WTC11 (cell line): ENCODE results near the gene TCAIM. TPM values are rescaled to one million over a fixed set of nuclear protein-coding genes. Genes with fewer than 3 reads are reported as not detected.

Source experiments
- ATAC-seq: fragments of 200-7000 bp; cut with Tn5 transposase; 2 replicates; pipeline ENCODE4 v1.10.0; 2021; ENCODE audit warnings: mild to moderate bottlenecking, moderate library complexity
- CTCF ChIA-PET: fragments of 300-600 bp; sonication (Branson Sonifier 250); formaldehyde crosslinking; loops from one replicate; lab custom pipeline; 2021; ENCODE audit warnings: antibody characterized with exemption; lab: Charles Lee
- POLR2A ChIA-PET: fragments of 350-600 bp; sonication (Branson Sonifier 250); formaldehyde crosslinking; loops from one replicate; lab custom pipeline; 2021; ENCODE audit warnings: antibody characterized with exemption; lab: Charles Lee
- DNase-seq: peaks from one replicate; pipeline ENCODE4 v3.0.0; 2021; ENCODE audit warnings: low spot score
- H3K27ac Mint-ChIP-seq: 2 replicates; pipeline ENCODE4 v1.8.0; 2021; ENCODE audit warnings: mixed read lengths
- H3K27me3 Mint-ChIP-seq: 2 replicates; pipeline ENCODE4 v1.8.0; 2021; ENCODE audit warnings: low read depth, mild to moderate bottlenecking, moderate library complexity, mixed read lengths
- H3K36me3 Mint-ChIP-seq: 2 replicates; pipeline ENCODE4 v1.8.0; 2021; ENCODE audit warnings: mixed read lengths
- H3K4me1 Mint-ChIP-seq: 2 replicates; pipeline ENCODE4 v1.8.0; 2022; ENCODE audit warnings: mixed read lengths
- H3K4me3 Mint-ChIP-seq: 2 replicates; pipeline ENCODE4 v1.8.0; 2021; ENCODE audit warnings: mild to moderate bottlenecking, moderate library complexity, mixed read lengths
- H3K9me3 Mint-ChIP-seq: 2 replicates; pipeline ENCODE4 v1.8.0; 2021; ENCODE audit warnings: mixed read lengths
- CBFB ChIP-seq: sonication (generic); formaldehyde crosslinking; IDR thresholded peaks from 2 replicates; pipeline ENCODE4 v1.8.1; 2022; ENCODE audit warnings: mild to moderate bottlenecking, low read depth, missing genetic modification reagents
- CDX4 ChIP-seq: fragments of 250-450 bp; sonication (Bioruptor Pico); IDR thresholded peaks from 2 replicates; pipeline ENCODE4 v1.9.0; 2021; ENCODE audit warnings: moderate library complexity, mild to moderate bottlenecking, inconsistent platforms, borderline replicate concordance
- HMGXB4 ChIP-seq: sonication (generic); formaldehyde crosslinking; IDR thresholded peaks from 2 replicates; pipeline ENCODE4 v1.8.1; 2023; ENCODE audit warnings: mild to moderate bottlenecking, moderate library complexity, missing genetic modification reagents
- JUN ChIP-seq: sonication (generic); formaldehyde crosslinking; IDR thresholded peaks from 2 replicates; pipeline ENCODE4 v1.8.0; 2023; ENCODE audit warnings: mild to moderate bottlenecking, missing genetic modification reagents
- KAT7 ChIP-seq: sonication (generic); formaldehyde crosslinking; IDR thresholded peaks from 2 replicates; pipeline ENCODE4 v1.8.1; 2023; ENCODE audit warnings: missing genetic modification reagents, mild to moderate bottlenecking, borderline replicate concordance
- MXD4 ChIP-seq: fragments of 250-450 bp; sonication (Bioruptor Pico); IDR thresholded peaks from 2 replicates; pipeline ENCODE4 v1.8.0; 2021; ENCODE audit warnings: mild to moderate bottlenecking, moderate library complexity, borderline replicate concordance
- NR1H2 ChIP-seq: sonication (generic); formaldehyde crosslinking; IDR thresholded peaks from 2 replicates; pipeline ENCODE4 v1.9.0; 2021; ENCODE audit warnings: mild to moderate bottlenecking, moderate library complexity, missing genetic modification reagents
- OVOL2 ChIP-seq: fragments of 250-450 bp; sonication (Bioruptor Pico); IDR thresholded peaks from 2 replicates; pipeline ENCODE4 v1.9.0; 2021; ENCODE audit warnings: mild to moderate bottlenecking, borderline replicate concordance
- PREB ChIP-seq: sonication (generic); formaldehyde crosslinking; IDR thresholded peaks from 2 replicates; pipeline ENCODE4 v1.8.1; 2022; ENCODE audit warnings: mild to moderate bottlenecking, missing genetic modification reagents, moderate library complexity, borderline replicate concordance
- RELA ChIP-seq: sonication (generic); formaldehyde crosslinking; IDR thresholded peaks from 2 replicates; pipeline ENCODE4 v1.8.1; 2022; ENCODE audit warnings: missing genetic modification reagents, mild to moderate bottlenecking, borderline replicate concordance
- SOX15 ChIP-seq: fragments of 250-450 bp; sonication (Bioruptor Pico); IDR thresholded peaks from 2 replicates; pipeline ENCODE4 v1.9.0; 2021; ENCODE audit warnings: mild to moderate bottlenecking
- SP1 ChIP-seq: sonication (generic); formaldehyde crosslinking; conservative IDR thresholded peaks from 2 replicates; pipeline ENCODE4 v1.8.1; 2022; ENCODE audit warnings: missing genetic modification reagents
- STAT6 ChIP-seq: sonication (generic); formaldehyde crosslinking; conservative IDR thresholded peaks from 2 replicates; pipeline ENCODE4 v1.8.1; 2023; ENCODE audit warnings: mild to moderate bottlenecking, low read depth, missing genetic modification reagents, moderate library complexity
- ZNF121 ChIP-seq: sonication (generic); formaldehyde crosslinking; IDR thresholded peaks from 2 replicates; pipeline ENCODE4 v1.8.0; 2023; ENCODE audit warnings: missing genetic modification reagents
- ZNF281 ChIP-seq: sonication (generic); formaldehyde crosslinking; IDR thresholded peaks from 2 replicates; pipeline ENCODE4 v1.8.0; 2023; ENCODE audit warnings: mild to moderate bottlenecking, missing genetic modification reagents
- ZNF423 ChIP-seq: fragments of 250-450 bp; sonication (Bioruptor Pico); IDR thresholded peaks from 2 replicates; pipeline ENCODE4 v2.1.2; 2022; ENCODE audit warnings: mild to moderate bottlenecking, moderate library complexity
- ZNF671 ChIP-seq: fragments of 250-450 bp; sonication (Bioruptor Pico); IDR thresholded peaks from 2 replicates; pipeline ENCODE4 v1.8.0; 2021; ENCODE audit warnings: mild to moderate bottlenecking
- total RNA-seq: library from RNA; stranded (reverse); gene quantifications from 3 replicates; pipeline ENCODE4 v1.2.3, GENCODE V29; 2021

The TCAIM gene
- total RNA-seq, 1 experiment from 2014 or later, result 18.9 TPM

GRCh38 chr3:44289882-44290462 is 48.6 kb upstream of the TCAIM start (continued):
- no peak for TF ChIP-seq ZNF121 (CRISPR knock-in tag)
- no peak for TF ChIP-seq RELA (CRISPR knock-in tag)

- CTCF ChIA-PET, result interaction anchor here (0.6 kb wide), 1 partner anchor 9 kb away, joined by 3 read pairs; no protein-coding TSS in a partner anchor
- POLR2A ChIA-PET, result interaction anchor here (0.5 kb wide), 1 partner anchor 91 kb away, joined by 5 read pairs; no protein-coding TSS in a partner anchor
- Mint-ChIP-seq H3K36me3 (no peaks in the 10 kb centered on the region), H3K4me1 (no peaks in the 10 kb centered on the region), H3K9me3 (no peaks in the 10 kb centered on the region), H3K27ac (no peak overlapping the region), H3K27me3 (peaks cover 3% of the 10 kb centered on the region; the same call in 1 of the 2 replicates), H3K4me3 (no peak overlapping the region)
- TF ChIP-seq ZNF423, result no peak
- TF ChIP-seq SP1 (CRISPR knock-in tag), result no peak
- ATAC-seq, result no peak
- no peak for DNase-seq
These were observed 46.3 kb upstream of the TCAIM start for GRCh38 chr3:44292276-44292675.

GRCh38 chr3:44292947-44293346 is 45.6 kb upstream of the TCAIM start:
- Mint-ChIP-seq H3K27me3 (peaks cover 3% of the 10 kb centered on the region; the same call in 1 of the 2 replicates), H3K27ac (no peak overlapping the region), H3K36me3 (no peaks in the 10 kb centered on the region), H3K9me3 (no peaks in the 10 kb centered on the region), H3K4me1 (no peaks in the 10 kb centered on the region), H3K4me3 (no peak overlapping the region)
- ATAC-seq, result no peak
- TF ChIP-seq MXD4 (CRISPR knock-in tag) (no peak), HMGXB4 (CRISPR knock-in tag) (no peak), STAT6 (CRISPR knock-in tag) (no peak), ZNF671 (CRISPR knock-in tag) (no peak), NR1H2 (CRISPR knock-in tag) (no peak), OVOL2 (CRISPR knock-in tag) (no peak), CBFB (no peak), SOX15 (CRISPR knock-in tag) (no peak), KAT7 (CRISPR knock-in tag) (no peak)
- ChIA-PET CTCF (no interaction called here), POLR2A (no interaction called here)
- no peak for DNase-seq

- ChIA-PET CTCF (no interaction called here), POLR2A (no interaction called here)
- H3K27ac Mint-ChIP-seq, result no peak overlapping the region
- no peak overlapping the region for H3K4me3 Mint-ChIP-seq
- no peak for DNase-seq
- ATAC-seq, result no peak
- peaks cover 7% of the 10 kb centered on the region for H3K27me3 Mint-ChIP-seq
- H3K4me1 Mint-ChIP-seq, result no peaks in the 10 kb centered on the region
- no peaks in the 10 kb centered on the region for H3K9me3 Mint-ChIP-seq
- no peaks in the 10 kb centered on the region for H3K36me3 Mint-ChIP-seq
- TF ChIP-seq JUN (CRISPR knock-in tag), result no peak
- no peak for TF ChIP-seq HMGXB4 (CRISPR knock-in tag)
- TF ChIP-seq CDX4, result no peak
- TF ChIP-seq PREB (CRISPR knock-in tag), result no peak
- no peak for TF ChIP-seq CBFB
- no peak for TF ChIP-seq ZNF281 (CRISPR knock-in tag)
These were observed 41.3 kb upstream of the TCAIM start for GRCh38 chr3:44297255-44297654.
